Uterus (tissue), 4 donors: Measurements from ENCODE around the gene MBLAC1. TPM values are rescaled to one million over a fixed set of nuclear protein-coding genes. Genes with fewer than 3 reads are reported as not detected.
A peak's percentile ranks its signal among the peaks of the same experiment; 100 is the strongest.

Source experiments
- DNase-seq, 2 donors: peaks; one replicate each; pipeline ENCODE4 v3.0.0-alpha.2; 2019 to 2020
- H3K27ac ChIP-seq, 2 donors: fragments of 200-600 bp; sonication (generic); 1 replicate in 1 of 2; 2 replicates in 1 of 2; pipeline ENCODE4 v1.5.1; 2016 to 2018
- H3K27me3 ChIP-seq, 2 donors: fragments of 200-600 bp; sonication (generic); one replicate each; pipeline ENCODE4 v1.5.1; 2018 to 2019; ENCODE audit warnings: control low read depth in 1 of 2
- H3K36me3 ChIP-seq, 2 donors: fragments of 200-600 bp; sonication (generic); one replicate each; pipeline ENCODE4 v1.5.1; 2019; ENCODE audit warnings: control low read depth in 1 of 2
- H3K4me1 ChIP-seq, 2 donors: fragments of 200-600 bp; sonication (generic); one replicate each; pipeline ENCODE4 v1.5.1; 2018 to 2019; ENCODE audit warnings: control low read depth in 1 of 2
- H3K4me3 ChIP-seq, 2 donors: fragments of 200-600 bp; sonication (generic); 1 replicate in 1 of 2; 2 replicates in 1 of 2; pipeline ENCODE4 v1.5.1; 2018 to 2019; ENCODE audit warnings: mild to moderate bottlenecking in 1 of 2
- H3K9me3 ChIP-seq, 2 donors: fragments of 200-600 bp; sonication (generic); one replicate each; pipeline ENCODE4 v1.5.1; 2019; ENCODE audit warnings: control low read depth in 1 of 2
- CTCF ChIP-seq, 4 experiments: fragments of 200-600 bp in 2 of 4; fragments of 450-650 bp in 2 of 4; sonication (generic) in 2 of 4; IDR thresholded peaks; one replicate each; pipeline ENCODE4 v1.5.1; 2016 to 2019; ENCODE audit warnings: antibody characterized with exemption in 4 of 4, mild to moderate bottlenecking in 2 of 4, moderate library complexity in 1 of 4
- POLR2A ChIP-seq, 2 donors: fragments of 450-650 bp; IDR thresholded peaks; one replicate each; pipeline ENCODE4 v1.6.1; 2016; ENCODE audit warnings: antibody characterized with exemption in 2 of 2, mild to moderate bottlenecking in 1 of 2, moderate library complexity in 1 of 2
- intact Hi-C: fragments of 100-400 bp; cut with DNase I; formaldehyde crosslinking; loops from one replicate; pipeline ENCODE4 v1.15.1; 2023; ENCODE audit warnings: low total_unique reads
- total RNA-seq, 4 donors: library from RNA; depleted of rRNA in 3 of 4; stranded (reverse); fragments of >200 nt in 3 of 4; gene quantifications; one replicate each; pipeline versions ENCODE4 v1.1.0 to v1.2.4, GENCODE V29; 2014 to 2023
- donor health status: DM: yes; HTN: yes; CAD: no.

MBLAC1 gene
- total RNA-seq, 4 donors from 2014 or later, result 1.3 to 12.4 (median 4.6) TPM

- H3K9me3 ChIP-seq, result no peaks in the 10 kb centered on the region
- H3K4me3 ChIP-seq, result no peak overlapping the region
- TF ChIP-seq CTCF (IDR thresholded peaks at IDR 0.05), result no peak
- TF ChIP-seq POLR2A (IDR thresholded peaks at IDR 0.05), result no peak
- DNase-seq, result no peak
- intact Hi-C loops, result no loop called here
- peak overlapping the region; percentile 76 to 88 for H3K27ac ChIP-seq
- no peaks in the 10 kb centered on the region for H3K27me3 ChIP-seq
- peaks cover 0 to 8% of the 10 kb centered on the region in 2 donors for H3K4me1 ChIP-seq
- no peaks in the 10 kb centered on the region for H3K36me3 ChIP-seq
Observed at GRCh38 chr7:100157069-100157333, 30.2 kb downstream of the MBLAC1 start.

- H3K4me3 ChIP-seq, result peak overlapping the region; percentile 46 to 82
- DNase-seq, result peak; percentile 47 to 70
- H3K27ac ChIP-seq, result peak overlapping the region; percentile 76 to 88
- peaks cover 0 to 8% of the 10 kb centered on the region in 2 donors for H3K4me1 ChIP-seq
- no peaks in the 10 kb centered on the region for H3K9me3 ChIP-seq
- TF ChIP-seq CTCF (IDR thresholded peaks at IDR 0.05) (no peak), POLR2A (IDR thresholded peaks at IDR 0.05) (no peak)
- no peaks in the 10 kb centered on the region for H3K36me3 ChIP-seq
- intact Hi-C loops, result no loop called here
- H3K27me3 ChIP-seq, result no peaks in the 10 kb centered on the region
Observed at GRCh38 chr7:100157334-100158228, 30.8 kb downstream of the MBLAC1 start.

GRCh38 chr7:100158229-100159098 is 31.7 kb downstream of the MBLAC1 start, which contains the start of gene TRAPPC14:
TRAPPC14 (minus strand) TSS chr7:100158723; CDS start chr7:100158499, 224 bp downstream.
- Histone ChIP-seq H3K4me1 (peaks cover 0 to 8% of the 10 kb centered on the region in 2 donors), H3K9me3 (no peaks in the 10 kb centered on the region), H3K36me3 (no peaks in the 10 kb centered on the region), H3K27ac (peak within 1 kb of the TSS; percentile 76 to 88), H3K27me3 (no peaks in the 10 kb centered on the region), H3K4me3 (peak within 1 kb of the TSS; percentile 46 to 82)
- intact Hi-C loops, result no loop called here
- DNase-seq, result peak; percentile 95 to 97
- TF ChIP-seq POLR2A (IDR thresholded peaks at IDR 0.05) (peak in 1 of 2 donors; percentile 57), CTCF (IDR thresholded peaks at IDR 0.05) (peak in 1 of 4 experiments; percentile 11)

GRCh38 chr7:100159099-100159623 is 32.4 kb downstream of the MBLAC1 start:
- no peaks in the 10 kb centered on the region for H3K9me3 ChIP-seq
- DNase-seq, result no peak
- H3K36me3 ChIP-seq, result no peaks in the 10 kb centered on the region
- TF ChIP-seq CTCF (IDR thresholded peaks at IDR 0.05) (no peak), POLR2A (IDR thresholded peaks at IDR 0.05) (no peak)
- peak overlapping the region; percentile 46 to 82 for H3K4me3 ChIP-seq
- no peaks in the 10 kb centered on the region for H3K27me3 ChIP-seq
- intact Hi-C loops, result no loop called here
- peak overlapping the region; percentile 76 to 88 for H3K27ac ChIP-seq
- peaks cover 0 to 8% of the 10 kb centered on the region in 2 donors for H3K4me1 ChIP-seq
